ENCODE measurements around the gene INTS15.
"Not testable (repeated sequence)": the region's sequence is repeated elsewhere in the genome, so short reads cannot be mapped to it uniquely, and the experiment has no call there.

INTS15 gene

GRCh38 chr7:6563936-6564770 lies 25.7 kb upstream of the INTS15 start:
- no peak for TF ChIP-seq CTCF (IDR thresholded peaks at IDR 0.05; ENCODE audit: control insufficient read depth, extremely low read depth, insufficient read depth)
- H3K4me3 ChIP-seq (ENCODE audit: low read depth, low read length) = no peak overlapping the region
- DNase-seq (ENCODE audit: low read depth) = no peak

GRCh38 chr7:6565655-6566054 lies 24.2 kb upstream of the INTS15 start:
- no peak overlapping the region for H3K4me3 ChIP-seq (ENCODE audit: low read depth, low read length)
- no peak for DNase-seq (ENCODE audit: low read depth)
- no peak for TF ChIP-seq CTCF (IDR thresholded peaks at IDR 0.05; ENCODE audit: control insufficient read depth, extremely low read depth, insufficient read depth)

GRCh38 chr7:6567886-6568285 lies 21.9 kb upstream of the INTS15 start:
- TF ChIP-seq CTCF (IDR thresholded peaks at IDR 0.05; ENCODE audit: control insufficient read depth, extremely low read depth, insufficient read depth) = no peak
- no peak for DNase-seq (ENCODE audit: low read depth)
- H3K4me3 ChIP-seq (ENCODE audit: low read depth, low read length) = no peak overlapping the region

GRCh38 chr7:6571160-6571779 lies 18.6 kb upstream of the INTS15 start:
- no peak overlapping the region for H3K4me3 ChIP-seq (ENCODE audit: low read depth, low read length)
- TF ChIP-seq CTCF (IDR thresholded peaks at IDR 0.05; ENCODE audit: control insufficient read depth, extremely low read depth, insufficient read depth) = no peak
- DNase-seq (ENCODE audit: low read depth) = no peak

- TF ChIP-seq CTCF (IDR thresholded peaks at IDR 0.05; ENCODE audit: control insufficient read depth, extremely low read depth, insufficient read depth) = no peak
- no peak for DNase-seq (ENCODE audit: low read depth)
- H3K4me3 ChIP-seq (ENCODE audit: low read depth, low read length) = no peak overlapping the region
Measured at GRCh38 chr7:6575281-6576023, 14.4 kb upstream of the INTS15 start.

GRCh38 chr7:6576024-6576866 lies 13.6 kb upstream of the INTS15 start:
- no peak for TF ChIP-seq CTCF (IDR thresholded peaks at IDR 0.05; ENCODE audit: control insufficient read depth, extremely low read depth, insufficient read depth)
- H3K4me3 ChIP-seq (ENCODE audit: low read depth, low read length) = peak overlapping the region; percentile 84
- DNase-seq (ENCODE audit: low read depth) = no peak

- peak overlapping the region; percentile 84 for H3K4me3 ChIP-seq (ENCODE audit: low read depth, low read length)
- DNase-seq (ENCODE audit: low read depth) = not testable (repeated sequence)
Measured at GRCh38 chr7:6576867-6577368, 12.9 kb upstream of the INTS15 start.
